HG02798 (cell line): Measurements from ENCODE around the gene THBS2.
"Not testable (repeated sequence)": the region's sequence is repeated elsewhere in the genome, so short reads cannot be mapped to it uniquely, and the experiment has no call there.

ENCODE experiments used
- ATAC-seq: cut with Tn5 transposase; IDR thresholded peaks from one replicate; pipeline ENCODE4 v1.9.1; 2021; ENCODE audit warnings: mild to moderate bottlenecking; ENCODE audit not compliant: unreplicated experiment, poor library complexity

THBS2 gene

GRCh38 chr6:169189686-169190085, 64.0 kb downstream of the THBS2 start:
- ATAC-seq = no peak

DNA sequence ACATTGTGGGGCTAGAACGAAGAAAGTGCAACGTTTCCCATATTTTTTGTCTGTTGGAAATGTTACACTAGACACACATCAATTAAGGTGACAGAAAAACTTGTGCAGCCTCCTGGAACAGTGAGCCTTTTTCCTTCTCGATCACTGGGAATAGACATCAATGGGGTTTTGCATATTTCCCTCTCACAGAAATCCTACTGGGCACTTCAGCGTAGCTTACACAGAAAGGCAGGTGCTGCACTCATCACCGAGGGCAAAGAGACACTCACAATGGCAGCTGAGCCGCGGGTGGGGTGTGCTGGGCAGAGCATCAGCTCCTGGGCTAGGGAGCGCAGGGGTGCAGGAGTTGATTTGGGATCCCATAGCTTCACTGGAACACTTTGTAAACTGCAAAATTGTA, 64.5 kb downstream of the THBS2 start:
- ATAC-seq = no peak

GRCh38 chr6:169188475-169188874, 65.2 kb downstream of the THBS2 start:
- no peak for ATAC-seq

- no peak for ATAC-seq
Observed at GRCh38 chr6:169188051-169188470, 65.6 kb downstream of the THBS2 start.

DNA sequence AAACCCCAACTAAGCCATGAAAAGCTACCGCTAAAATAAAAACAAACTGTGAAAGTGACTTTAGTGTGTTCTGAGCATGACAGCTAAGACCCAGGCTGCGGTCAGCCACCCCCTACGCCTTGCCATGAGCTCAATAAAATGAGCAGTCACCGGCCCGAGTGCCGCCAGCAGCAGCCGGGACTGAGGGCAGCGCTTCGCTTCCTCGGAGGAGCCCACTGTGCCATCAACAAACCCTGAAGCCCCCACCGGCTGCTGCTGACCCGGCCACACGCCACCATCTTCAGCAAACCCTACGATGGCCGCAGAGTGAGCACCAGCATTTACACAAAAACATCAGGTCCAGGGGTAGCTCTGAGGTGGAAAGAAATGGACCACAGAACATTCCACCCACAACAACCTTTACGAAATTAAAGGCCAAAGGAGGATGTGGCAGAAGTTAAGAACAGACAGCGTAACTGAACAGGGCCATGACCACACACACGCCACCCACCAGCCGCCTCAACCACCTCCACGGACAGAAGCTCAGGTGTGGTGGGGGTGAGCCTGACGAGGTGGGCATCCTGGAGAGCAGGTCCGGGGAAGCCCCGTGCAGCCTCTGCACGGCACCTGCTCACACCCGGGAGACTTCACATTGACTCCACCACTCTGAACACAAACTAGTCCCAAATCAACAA, 67.0 kb downstream of the THBS2 start:
- no peak for ATAC-seq

- ATAC-seq = no peak
Observed at GRCh38 chr6:169185692-169186485, 67.8 kb downstream of the THBS2 start.

- no peak for ATAC-seq
Observed at GRCh38 chr6:169185011-169185521, 68.6 kb downstream of the THBS2 start.

DNA sequence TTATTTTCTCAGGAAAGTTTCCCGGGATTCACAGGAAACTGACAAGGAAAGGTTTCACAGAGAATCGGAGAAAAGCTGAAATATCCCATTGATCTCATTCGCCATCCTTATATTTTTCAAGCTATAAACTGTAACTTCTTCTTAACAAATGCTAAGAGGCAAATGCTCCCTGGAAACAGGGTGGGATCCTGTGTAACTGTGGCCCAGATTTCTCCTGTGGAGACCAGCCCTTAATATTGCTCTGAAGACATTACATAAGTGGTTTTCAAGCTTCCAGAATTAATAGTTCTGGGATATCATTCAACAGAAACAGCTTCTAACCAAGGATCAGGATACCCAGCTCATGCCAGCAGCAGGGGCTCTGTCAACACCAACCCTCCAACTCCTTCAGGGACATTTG, 69.2 kb downstream of the THBS2 start:
- ATAC-seq = no peak

DNA sequence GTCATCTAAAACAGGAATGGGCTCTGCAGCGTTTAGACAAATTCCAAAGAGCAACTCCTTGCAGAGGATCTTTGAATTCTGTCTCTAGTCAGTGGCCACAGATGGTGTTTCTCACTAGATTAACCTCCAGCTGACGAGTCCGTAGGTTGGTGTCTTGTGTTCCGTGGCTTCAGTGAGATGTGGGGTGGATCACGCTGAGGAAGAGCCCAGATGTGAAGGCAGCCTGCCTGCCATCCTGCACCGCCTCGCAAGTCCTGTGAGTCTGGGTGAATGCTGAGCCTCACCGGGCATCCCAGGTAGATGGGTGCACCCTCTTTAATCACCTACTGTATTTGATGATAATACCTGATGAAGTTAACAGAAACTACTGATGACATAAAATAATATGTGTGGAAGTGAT, 70.4 kb downstream of the THBS2 start:
- ATAC-seq = no peak

GRCh38 chr6:169179831-169180230, 73.8 kb downstream of the THBS2 start:
- ATAC-seq = not testable (repeated sequence)

GRCh38 chr6:169177516-169178166, 76.0 kb downstream of the THBS2 start:
- ATAC-seq = no peak

GRCh38 chr6:169176361-169176991, 77.2 kb downstream of the THBS2 start:
- ATAC-seq = no peak

- no peak for ATAC-seq
Observed at GRCh38 chr6:169175360-169175887, 78.2 kb downstream of the THBS2 start.

DNA sequence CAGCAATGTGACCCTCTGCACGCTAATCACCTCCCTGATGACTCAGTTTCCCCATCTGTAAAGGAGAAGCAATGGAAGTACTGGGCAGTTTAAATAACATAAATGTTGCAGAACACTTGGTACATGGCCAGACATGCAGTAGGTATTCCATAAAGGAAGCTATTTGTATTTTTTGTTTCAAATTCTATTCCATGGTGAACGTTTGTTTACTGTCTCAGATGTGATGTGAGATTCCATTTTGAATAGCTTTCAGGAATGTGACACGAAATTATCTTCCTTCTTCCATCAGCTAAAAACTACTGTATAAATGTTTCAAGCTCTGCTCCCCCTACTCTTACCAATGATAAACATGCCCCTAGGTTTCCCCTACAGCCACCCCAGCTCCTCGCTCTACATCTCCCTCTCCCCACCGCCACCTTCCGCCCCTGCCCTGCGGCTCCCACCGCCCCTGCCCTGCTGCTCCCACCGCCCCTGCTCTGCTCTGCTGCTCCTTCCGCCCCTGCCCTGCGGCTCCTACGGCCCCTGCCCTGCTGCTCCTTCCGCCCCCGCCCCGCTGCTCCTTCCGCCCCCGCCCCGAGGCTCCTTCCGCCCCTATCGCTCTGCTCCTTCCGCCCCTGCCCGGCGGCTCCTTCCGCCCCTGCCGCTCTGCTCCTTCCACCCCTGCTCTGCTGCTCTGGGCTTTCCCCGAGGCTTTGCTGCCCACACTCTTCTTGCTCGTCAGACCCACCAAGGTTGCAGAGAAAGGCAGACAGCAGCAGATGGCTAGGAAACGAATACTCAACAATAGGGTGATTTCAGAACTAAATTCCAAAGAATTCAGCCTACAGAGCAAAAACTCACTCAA, 78.9 kb downstream of the THBS2 start:
- ATAC-seq = no peak

DNA sequence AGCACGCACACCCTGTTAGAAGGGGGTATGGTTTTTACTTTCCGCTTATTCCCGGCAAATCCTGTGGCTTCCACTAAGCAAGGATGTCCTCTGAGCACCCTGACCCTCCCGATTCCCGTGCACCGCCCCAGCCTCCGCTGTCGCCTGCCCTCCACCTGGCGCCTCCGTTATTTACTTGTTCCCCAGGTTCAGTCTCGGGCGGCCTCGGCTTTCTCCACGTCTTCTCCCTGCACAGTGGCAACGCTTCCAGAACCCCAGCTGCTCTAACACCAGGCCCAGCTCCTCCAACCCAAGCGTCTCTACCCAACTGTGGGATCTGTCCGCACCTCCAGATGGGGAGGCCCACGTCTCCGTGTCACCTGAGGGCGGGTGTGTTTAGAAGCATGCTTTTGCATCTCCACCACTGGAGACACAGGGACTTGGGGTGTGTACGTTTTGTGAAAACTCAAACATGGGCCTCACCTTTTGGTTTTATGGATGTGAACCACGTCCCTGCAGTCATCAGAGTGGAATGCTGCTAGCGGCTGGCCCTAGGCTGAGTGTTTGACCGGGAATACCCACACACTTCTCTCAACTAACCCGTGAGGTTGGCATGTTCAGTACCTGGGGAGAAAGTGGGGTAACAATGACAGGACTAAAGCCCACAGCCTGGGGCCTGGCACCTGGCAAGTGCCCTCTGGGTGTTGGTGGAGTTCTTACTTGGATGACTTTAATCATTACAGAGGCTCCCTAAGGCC, 79.9 kb downstream of the THBS2 start:
- ATAC-seq = no peak

DNA sequence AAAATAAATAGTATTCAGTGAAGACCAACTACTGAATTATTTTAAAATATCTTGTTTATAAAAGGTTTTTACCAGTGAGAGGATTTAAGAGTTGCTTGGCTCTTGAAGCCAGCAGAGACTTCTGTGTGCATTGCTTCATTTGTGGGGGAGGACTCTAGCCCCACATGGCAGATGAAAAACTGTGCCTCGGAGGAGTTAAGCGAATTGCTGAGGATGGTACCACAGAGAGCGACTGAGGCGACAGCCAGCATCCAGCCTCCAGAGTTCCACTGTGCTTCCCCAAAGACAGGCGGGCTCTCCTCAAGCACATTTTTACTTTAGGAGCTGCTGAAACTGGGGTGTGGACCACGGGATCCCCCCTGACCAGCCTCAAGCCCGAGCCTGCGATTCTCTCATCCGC, 80.7 kb downstream of the THBS2 start:
- ATAC-seq = no peak

DNA sequence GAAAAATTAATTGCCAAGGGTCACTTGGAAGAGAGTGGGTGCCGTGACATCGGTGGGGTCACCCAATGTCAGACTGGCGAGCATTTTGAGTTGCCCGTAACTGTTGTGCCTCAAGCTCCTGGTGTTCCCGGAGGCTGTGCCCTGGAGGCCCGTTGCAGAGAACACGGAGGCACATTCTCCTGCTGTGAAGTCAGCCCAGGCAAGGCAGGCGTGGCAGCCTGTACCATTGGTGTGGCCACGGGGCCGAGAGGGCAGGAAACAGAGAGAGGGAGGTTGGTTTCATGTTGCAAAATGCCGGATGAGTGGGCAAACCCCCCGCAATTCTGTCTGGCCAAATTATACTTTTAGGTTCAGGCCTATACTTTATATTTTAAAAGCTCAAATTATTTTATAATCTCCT, 81.2 kb downstream of the THBS2 start:
- ATAC-seq = no peak

DNA sequence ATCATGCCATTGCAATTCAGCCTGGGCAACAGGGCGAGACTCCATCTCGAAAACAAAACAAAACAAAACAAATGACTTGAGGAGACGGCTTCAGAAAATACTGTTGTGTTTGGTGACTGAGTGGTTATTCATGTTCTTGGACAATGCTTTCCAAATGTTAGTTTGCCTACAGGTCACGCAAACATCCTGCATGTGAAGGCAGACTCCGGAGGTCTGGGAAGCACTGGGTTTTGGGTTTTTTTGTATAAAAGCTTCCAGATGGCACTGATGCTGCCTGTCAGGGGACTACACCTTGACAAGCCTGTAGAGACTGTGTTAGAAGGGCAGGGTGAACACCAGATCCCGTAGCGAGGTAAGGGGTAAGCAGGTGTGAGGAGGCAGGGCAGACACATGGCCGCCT, 81.7 kb downstream of the THBS2 start:
- ATAC-seq = no peak

GRCh38 chr6:169171016-169171415, 82.6 kb downstream of the THBS2 start:
- ATAC-seq = no peak
